ENCODE measurements around the gene ANKS1A.

The ANKS1A gene

DNA sequence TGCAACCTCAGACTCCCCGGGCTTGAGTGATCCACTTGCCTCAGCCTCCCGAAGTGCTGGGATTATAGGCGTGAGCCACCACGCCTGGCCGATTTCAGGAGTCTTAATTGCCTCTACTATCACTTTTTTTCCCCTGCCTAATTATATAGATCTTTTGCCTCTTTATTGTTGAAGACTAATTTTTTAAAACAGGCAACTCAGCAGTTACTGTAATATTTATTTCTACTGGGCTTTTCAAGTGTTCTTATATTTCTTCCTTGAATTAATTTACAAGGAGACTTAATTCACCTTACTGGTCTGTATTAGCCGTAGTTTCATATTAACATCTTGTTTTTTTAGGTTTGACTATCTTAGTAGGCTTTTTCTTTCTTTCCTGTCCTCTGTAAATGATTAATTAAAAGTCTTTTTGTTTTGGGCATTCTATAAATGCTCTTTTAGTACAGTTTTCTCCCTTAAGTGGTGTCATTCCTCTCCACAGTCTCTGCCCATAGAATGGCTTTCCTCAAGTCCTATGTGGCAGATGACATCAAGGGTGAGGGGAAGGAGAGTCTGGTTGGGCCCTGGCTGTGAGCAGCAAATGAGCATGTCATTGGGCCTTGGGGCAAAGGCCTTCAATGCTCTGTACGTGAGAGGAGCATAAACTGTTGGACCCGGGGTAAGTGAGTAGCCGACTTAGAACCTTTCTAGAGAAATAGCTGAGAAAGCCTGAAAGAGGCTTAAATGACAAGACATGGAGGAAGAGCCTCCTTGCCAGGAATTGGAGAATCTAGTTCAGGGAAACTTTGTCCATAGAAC is 36.0 kb downstream of the ANKS1A start:
- Histone ChIP-seq H2BK5ac (ENCODE audit: low read depth, low read length, poor library complexity) (no peak overlapping the region), H4K8ac (ENCODE audit: low read depth, low read length) (no peak overlapping the region), H3K14ac (ENCODE audit: low read length) (no peak overlapping the region), H3K4me3 (ENCODE audit: low read depth, low read length) (no peak overlapping the region), H2AFZ (ENCODE audit: insufficient read depth, low read length, poor library complexity) (no peak overlapping the region), H3K9ac (ENCODE audit: low read length) (no peak overlapping the region), H3K4me1 (ENCODE audit: control insufficient read depth in 1 of 2, insufficient read depth in 2 of 2, low read length in 2 of 2) (peaks cover 2 to 4% of the 10 kb centered on the region in 2 experiments), H3K4me2 (ENCODE audit: low read length) (no peak overlapping the region), H4K91ac (ENCODE audit: low read depth, low read length) (no peak overlapping the region), H3K18ac (ENCODE audit: low read length) (no peak overlapping the region), H3K23ac (ENCODE audit: low read length) (no peak overlapping the region), H4K12ac (ENCODE audit: low read depth, low read length) (no peak overlapping the region), H3K79me1 (ENCODE audit: low read length) (no peaks in the 10 kb centered on the region), H2BK120ac (ENCODE audit: insufficient read depth, low read length, poor library complexity) (no peak overlapping the region), H2BK12ac (ENCODE audit: low read length) (no peak overlapping the region), H3K9me3 (ENCODE audit: insufficient read depth, low read depth, low read length) (no peaks in the 10 kb centered on the region), H3K4ac (ENCODE audit: low read depth, low read length) (no peak overlapping the region), H3K36me3 (ENCODE audit: control insufficient read depth in 1 of 2, insufficient read depth in 2 of 2, low read length in 2 of 2) (no peaks in the 10 kb centered on the region), H2AK5ac (ENCODE audit: low read length) (no peak overlapping the region), H3K27me3 (ENCODE audit: insufficient read depth, low read length) (no peaks in the 10 kb centered on the region), H3K27ac (ENCODE audit: low read depth, low read length) (no peak overlapping the region), H3K79me2 (ENCODE audit: control insufficient read depth, insufficient read depth, low read length, poor library complexity) (no peaks in the 10 kb centered on the region)
- no CpG with 5 or more reads among the region's 9 CpGs for WGBS (ENCODE audit: extremely low coverage, insufficient coverage, insufficient read length)
- no peak for DNase-seq

DNA sequence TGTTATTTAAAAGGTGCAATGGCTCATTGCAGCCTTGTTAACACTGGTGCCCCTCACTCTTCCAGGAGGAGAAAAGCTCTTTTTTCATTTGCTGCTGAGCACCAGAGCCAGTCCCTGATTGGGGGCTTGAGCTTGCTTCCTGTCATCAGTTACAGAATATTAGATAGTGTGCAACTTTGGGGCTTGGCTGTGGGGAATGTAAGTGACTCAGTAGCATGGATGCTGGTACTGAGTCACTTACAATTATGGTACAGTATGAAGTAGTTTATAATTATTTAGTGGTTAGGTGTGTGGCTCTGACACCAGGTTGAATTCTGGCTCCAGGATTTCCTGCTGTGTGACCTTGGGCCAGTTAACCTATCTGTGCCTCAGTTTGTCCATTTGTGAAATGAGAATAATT is 37.6 kb downstream of the ANKS1A start:
- no peak overlapping the region for H3K4ac ChIP-seq (ENCODE audit: low read depth, low read length)
- H3K9me3 ChIP-seq (ENCODE audit: insufficient read depth, low read depth, low read length) = no peaks in the 10 kb centered on the region
- no peak overlapping the region for H3K23ac ChIP-seq (ENCODE audit: low read length)
- no peak overlapping the region for H4K91ac ChIP-seq (ENCODE audit: low read depth, low read length)
- no peaks in the 10 kb centered on the region for H3K79me2 ChIP-seq (ENCODE audit: control insufficient read depth, insufficient read depth, low read length, poor library complexity)
- no peak overlapping the region for H4K12ac ChIP-seq (ENCODE audit: low read depth, low read length)
- H2AK5ac ChIP-seq (ENCODE audit: low read length) = no peak overlapping the region
- no peak overlapping the region for H2BK5ac ChIP-seq (ENCODE audit: low read depth, low read length, poor library complexity)
- H3K27me3 ChIP-seq (ENCODE audit: insufficient read depth, low read length) = no peaks in the 10 kb centered on the region
- peaks cover 2 to 4% of the 10 kb centered on the region in 2 experiments for H3K4me1 ChIP-seq (ENCODE audit: control insufficient read depth in 1 of 2, insufficient read depth in 2 of 2, low read length in 2 of 2)
- no peak overlapping the region for H2BK12ac ChIP-seq (ENCODE audit: low read length)
- H3K18ac ChIP-seq (ENCODE audit: low read length) = no peak overlapping the region
- H3K9ac ChIP-seq (ENCODE audit: low read length) = no peak overlapping the region
- H3K14ac ChIP-seq (ENCODE audit: low read length) = no peak overlapping the region
- DNase-seq = peak; percentile 71 to 89
- H4K8ac ChIP-seq (ENCODE audit: low read depth, low read length) = no peak overlapping the region
- H3K4me3 ChIP-seq (ENCODE audit: low read depth, low read length) = no peak overlapping the region
- H3K27ac ChIP-seq (ENCODE audit: low read depth, low read length) = no peak overlapping the region
- no peaks in the 10 kb centered on the region for H3K36me3 ChIP-seq (ENCODE audit: control insufficient read depth in 1 of 2, insufficient read depth in 2 of 2, low read length in 2 of 2)
- H3K4me2 ChIP-seq (ENCODE audit: low read length) = no peak overlapping the region
- no peaks in the 10 kb centered on the region for H3K79me1 ChIP-seq (ENCODE audit: low read length)
- H2BK120ac ChIP-seq (ENCODE audit: insufficient read depth, low read length, poor library complexity) = no peak overlapping the region
- H2AFZ ChIP-seq (ENCODE audit: insufficient read depth, low read length, poor library complexity) = no peak overlapping the region

DNA sequence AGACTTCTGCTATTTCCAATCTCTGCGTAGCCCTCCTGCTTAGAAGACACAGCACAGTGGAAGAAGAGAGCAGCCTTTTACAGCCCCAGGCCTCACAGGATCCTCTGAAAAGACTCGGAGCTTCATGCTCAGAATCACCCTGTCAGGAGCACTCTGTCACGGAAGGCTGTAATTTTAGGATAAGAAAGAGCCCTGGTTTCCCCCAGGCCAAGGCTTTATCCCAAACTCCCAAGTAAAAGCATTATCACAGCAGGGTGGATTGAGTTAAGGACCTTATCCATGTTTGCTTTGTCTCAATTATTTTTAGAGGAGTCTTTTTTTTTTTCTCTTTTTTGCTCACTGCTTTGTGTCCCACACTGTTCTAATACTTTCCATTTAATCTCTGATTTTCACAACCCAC is 39.2 kb downstream of the ANKS1A start:
- Histone ChIP-seq H3K4me3 (ENCODE audit: low read depth, low read length) (no peak overlapping the region), H3K14ac (ENCODE audit: low read length) (no peak overlapping the region), H2AFZ (ENCODE audit: insufficient read depth, low read length, poor library complexity) (no peak overlapping the region), H3K4me2 (ENCODE audit: low read length) (no peak overlapping the region), H3K4me1 (ENCODE audit: control insufficient read depth in 1 of 2, insufficient read depth in 2 of 2, low read length in 2 of 2) (no peaks in the 10 kb centered on the region), H3K36me3 (ENCODE audit: control insufficient read depth in 1 of 2, insufficient read depth in 2 of 2, low read length in 2 of 2) (no peaks in the 10 kb centered on the region), H3K23ac (ENCODE audit: low read length) (no peak overlapping the region), H3K79me1 (ENCODE audit: low read length) (no peaks in the 10 kb centered on the region), H3K27me3 (ENCODE audit: insufficient read depth, low read length) (no peaks in the 10 kb centered on the region), H3K4ac (ENCODE audit: low read depth, low read length) (no peak overlapping the region), H3K27ac (ENCODE audit: low read depth, low read length) (no peak overlapping the region), H2BK120ac (ENCODE audit: insufficient read depth, low read length, poor library complexity) (no peak overlapping the region), H4K8ac (ENCODE audit: low read depth, low read length) (no peak overlapping the region), H2BK5ac (ENCODE audit: low read depth, low read length, poor library complexity) (no peak overlapping the region), H2AK5ac (ENCODE audit: low read length) (no peak overlapping the region), H4K91ac (ENCODE audit: low read depth, low read length) (no peak overlapping the region), H2BK12ac (ENCODE audit: low read length) (no peak overlapping the region), H3K79me2 (ENCODE audit: control insufficient read depth, insufficient read depth, low read length, poor library complexity) (no peaks in the 10 kb centered on the region), H3K9me3 (ENCODE audit: insufficient read depth, low read depth, low read length) (no peaks in the 10 kb centered on the region), H3K18ac (ENCODE audit: low read length) (no peak overlapping the region), H4K12ac (ENCODE audit: low read depth, low read length) (no peak overlapping the region), H3K9ac (ENCODE audit: low read length) (no peak overlapping the region)
- no peak for DNase-seq
- WGBS (ENCODE audit: extremely low coverage, insufficient coverage, insufficient read length) = no CpG with 5 or more reads among the region's 3 CpGs

DNA sequence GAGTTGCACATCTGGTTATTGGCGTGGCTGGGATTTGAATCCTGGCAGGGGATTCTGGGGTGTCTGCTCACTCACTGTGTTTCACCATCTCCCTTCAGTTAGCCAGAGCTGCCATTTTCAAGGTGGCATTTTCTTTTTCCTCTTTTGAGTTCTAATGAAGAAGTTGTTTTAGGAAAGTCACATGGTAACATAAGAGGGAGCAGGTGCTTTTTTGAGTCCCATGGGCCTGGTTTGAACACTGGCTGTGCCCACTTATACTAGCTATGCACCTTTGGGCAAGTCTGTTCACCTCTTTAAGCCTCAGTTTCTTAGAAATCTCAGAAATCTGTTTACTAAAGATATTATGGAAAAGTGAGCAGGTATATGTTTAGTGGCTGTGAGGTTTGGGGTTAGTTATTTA is 39.6 kb downstream of the ANKS1A start:
- Histone ChIP-seq H3K18ac (ENCODE audit: low read length) (no peak overlapping the region), H3K9me3 (ENCODE audit: insufficient read depth, low read depth, low read length) (no peaks in the 10 kb centered on the region), H3K4me3 (ENCODE audit: low read depth, low read length) (no peak overlapping the region), H2AK5ac (ENCODE audit: low read length) (no peak overlapping the region), H3K36me3 (ENCODE audit: control insufficient read depth in 1 of 2, insufficient read depth in 2 of 2, low read length in 2 of 2) (no peaks in the 10 kb centered on the region), H3K79me2 (ENCODE audit: control insufficient read depth, insufficient read depth, low read length, poor library complexity) (no peaks in the 10 kb centered on the region), H3K14ac (ENCODE audit: low read length) (no peak overlapping the region), H3K27me3 (ENCODE audit: insufficient read depth, low read length) (no peaks in the 10 kb centered on the region), H2BK12ac (ENCODE audit: low read length) (no peak overlapping the region), H3K79me1 (ENCODE audit: low read length) (no peaks in the 10 kb centered on the region), H2AFZ (ENCODE audit: insufficient read depth, low read length, poor library complexity) (no peak overlapping the region), H3K4me1 (ENCODE audit: control insufficient read depth in 1 of 2, insufficient read depth in 2 of 2, low read length in 2 of 2) (no peaks in the 10 kb centered on the region), H3K23ac (ENCODE audit: low read length) (no peak overlapping the region), H2BK5ac (ENCODE audit: low read depth, low read length, poor library complexity) (no peak overlapping the region), H4K8ac (ENCODE audit: low read depth, low read length) (no peak overlapping the region), H4K12ac (ENCODE audit: low read depth, low read length) (no peak overlapping the region), H2BK120ac (ENCODE audit: insufficient read depth, low read length, poor library complexity) (no peak overlapping the region), H4K91ac (ENCODE audit: low read depth, low read length) (no peak overlapping the region), H3K9ac (ENCODE audit: low read length) (peak overlapping the region; percentile 66), H3K4me2 (ENCODE audit: low read length) (no peak overlapping the region), H3K27ac (ENCODE audit: low read depth, low read length) (no peak overlapping the region), H3K4ac (ENCODE audit: low read depth, low read length) (no peak overlapping the region)
- WGBS (ENCODE audit: extremely low coverage, insufficient coverage, insufficient read length) = no CpG with 5 or more reads among the region's 1 CpG
- no peak for DNase-seq

Measured in trophoblast cell (in vitro differentiated cells and primary cell).